ENCODE data around the gene MTRF1L.
"Not testable (repeated sequence)": the region's sequence is repeated elsewhere in the genome, so short reads cannot be mapped to it uniquely, and the experiment has no call there.

The MTRF1L gene

GRCh38 chr6:153001767-153002612 lies 519 bp downstream of the MTRF1L start:
- H3K4me3 Mint-ChIP-seq = peak overlapping the region; percentile 95
- H3K9me3 Mint-ChIP-seq = no peaks in the 10 kb centered on the region
- H3K4me1 Mint-ChIP-seq = peaks cover 39% of the 10 kb centered on the region
- H3K27me3 Mint-ChIP-seq (ENCODE audit: low read depth, poor library complexity) = no peaks in the 10 kb centered on the region
- H3K36me3 Mint-ChIP-seq (ENCODE audit: low read depth) = peaks cover 20% of the 10 kb centered on the region
- peak overlapping the region; percentile 96 for H3K27ac Mint-ChIP-seq
- TF ChIP-seq, protein P1, sequence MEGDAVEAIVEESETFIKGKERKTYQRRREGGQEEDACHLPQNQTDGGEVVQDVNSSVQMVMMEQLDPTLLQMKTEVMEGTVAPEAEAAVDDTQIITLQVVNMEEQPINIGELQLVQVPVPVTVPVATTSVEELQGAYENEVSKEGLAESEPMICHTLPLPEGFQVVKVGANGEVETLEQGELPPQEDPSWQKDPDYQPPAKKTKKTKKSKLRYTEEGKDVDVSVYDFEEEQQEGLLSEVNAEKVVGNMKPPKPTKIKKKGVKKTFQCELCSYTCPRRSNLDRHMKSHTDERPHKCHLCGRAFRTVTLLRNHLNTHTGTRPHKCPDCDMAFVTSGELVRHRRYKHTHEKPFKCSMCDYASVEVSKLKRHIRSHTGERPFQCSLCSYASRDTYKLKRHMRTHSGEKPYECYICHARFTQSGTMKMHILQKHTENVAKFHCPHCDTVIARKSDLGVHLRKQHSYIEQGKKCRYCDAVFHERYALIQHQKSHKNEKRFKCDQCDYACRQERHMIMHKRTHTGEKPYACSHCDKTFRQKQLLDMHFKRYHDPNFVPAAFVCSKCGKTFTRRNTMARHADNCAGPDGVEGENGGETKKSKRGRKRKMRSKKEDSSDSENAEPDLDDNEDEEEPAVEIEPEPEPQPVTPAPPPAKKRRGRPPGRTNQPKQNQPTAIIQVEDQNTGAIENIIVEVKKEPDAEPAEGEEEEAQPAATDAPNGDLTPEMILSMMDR (IDR thresholded peaks at IDR 0.05) = no peak
- peak; percentile 34 for DNase-seq

DNA sequence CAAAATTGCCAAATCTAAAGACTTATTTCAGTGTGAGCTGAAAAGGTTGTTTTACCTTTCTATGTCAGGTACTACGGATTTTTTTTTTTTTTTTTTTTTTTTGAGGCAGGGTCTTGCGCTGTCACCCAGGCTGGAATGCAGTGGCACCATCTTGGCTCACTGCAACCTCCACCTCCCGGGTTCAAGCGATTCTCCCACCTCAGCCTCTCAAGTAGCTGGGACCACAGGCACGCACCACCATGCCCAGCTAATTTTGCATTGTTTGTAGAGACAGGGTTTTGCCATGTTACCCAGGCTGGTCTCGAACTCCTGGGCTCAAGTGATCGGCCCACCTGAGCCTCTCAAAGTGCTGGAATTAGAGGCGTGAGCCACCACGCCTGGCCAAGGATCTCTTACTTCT lies 1.7 kb downstream of the MTRF1L start:
- Mint-ChIP-seq H3K36me3 (ENCODE audit: low read depth) (peaks cover 24% of the 10 kb centered on the region), H3K4me3 (peak overlapping the region; percentile 95), H3K4me1 (peaks cover 39% of the 10 kb centered on the region), H3K27ac (peak overlapping the region; percentile 39)
- not testable (repeated sequence) for H3K27me3 Mint-ChIP-seq (ENCODE audit: low read depth, poor library complexity); H3K9me3 Mint-ChIP-seq; DNase-seq

DNA sequence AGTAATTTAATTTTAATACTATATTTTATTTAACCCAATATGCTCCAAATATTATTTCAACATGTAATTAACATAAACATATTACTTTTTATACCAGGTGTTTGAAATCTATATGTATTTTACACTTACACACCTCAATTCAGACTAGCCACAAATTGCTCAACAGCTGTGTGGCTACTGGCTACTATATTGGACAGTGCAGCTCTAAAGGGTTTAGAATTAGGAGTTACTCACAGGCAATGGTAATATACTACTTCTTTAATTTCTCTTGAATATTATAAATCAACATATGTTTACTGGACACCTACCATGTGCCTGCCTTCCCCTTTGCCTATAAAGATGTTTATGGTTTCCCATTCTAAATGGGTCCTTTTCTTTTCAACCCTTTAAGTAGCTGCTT lies 2.3 kb downstream of the MTRF1L start:
- Mint-ChIP-seq H3K36me3 (ENCODE audit: low read depth) (peaks cover 24% of the 10 kb centered on the region), H3K4me1 (peaks cover 39% of the 10 kb centered on the region), H3K9me3 (no peaks in the 10 kb centered on the region), H3K27ac (peak overlapping the region; percentile 39), H3K27me3 (ENCODE audit: low read depth, poor library complexity) (no peaks in the 10 kb centered on the region), H3K4me3 (peak overlapping the region; percentile 71)
- TF ChIP-seq, protein P1 (IDR thresholded peaks at IDR 0.05) = no peak
- no peak for DNase-seq

GRCh38 chr6:152999538-152999937 lies 3.0 kb downstream of the MTRF1L start:
- H3K4me3 Mint-ChIP-seq = peak overlapping the region; percentile 45

GRCh38 chr6:152993847-152994246 lies 8.7 kb downstream of the MTRF1L start:
- H3K4me1 Mint-ChIP-seq = peaks cover 3% of the 10 kb centered on the region
- peaks cover 56% of the 10 kb centered on the region for H3K36me3 Mint-ChIP-seq (ENCODE audit: low read depth)
- TF ChIP-seq, protein P1 (IDR thresholded peaks at IDR 0.05) = no peak
- no peak overlapping the region for H3K4me3 Mint-ChIP-seq
- H3K27me3 Mint-ChIP-seq (ENCODE audit: low read depth, poor library complexity) = no peaks in the 10 kb centered on the region
- no peak for DNase-seq
- H3K9me3 Mint-ChIP-seq = peaks cover 5% of the 10 kb centered on the region
- no peak overlapping the region for H3K27ac Mint-ChIP-seq

More at GRCh38 chr6:152999538-152999937, 3.0 kb downstream of the MTRF1L start:
- DNase-seq; H3K9me3 Mint-ChIP-seq; H3K27me3 Mint-ChIP-seq (ENCODE audit: low read depth, poor library complexity): not testable (repeated sequence)
- peak overlapping the region; percentile 80 for H3K27ac Mint-ChIP-seq
- H3K4me1 Mint-ChIP-seq = peaks cover 39% of the 10 kb centered on the region
- H3K36me3 Mint-ChIP-seq (ENCODE audit: low read depth) = peaks cover 24% of the 10 kb centered on the region

GRCh38 chr6:152993431-152993830 lies 9.1 kb downstream of the MTRF1L start:
- Mint-ChIP-seq H3K4me3 (no peak overlapping the region), H3K27ac (no peak overlapping the region), H3K27me3 (ENCODE audit: low read depth, poor library complexity) (no peaks in the 10 kb centered on the region), H3K4me1 (no peaks in the 10 kb centered on the region), H3K36me3 (ENCODE audit: low read depth) (peaks cover 53% of the 10 kb centered on the region), H3K9me3 (peaks cover 5% of the 10 kb centered on the region)
- no peak for DNase-seq
- TF ChIP-seq, protein P1 (IDR thresholded peaks at IDR 0.05) = no peak

DNA sequence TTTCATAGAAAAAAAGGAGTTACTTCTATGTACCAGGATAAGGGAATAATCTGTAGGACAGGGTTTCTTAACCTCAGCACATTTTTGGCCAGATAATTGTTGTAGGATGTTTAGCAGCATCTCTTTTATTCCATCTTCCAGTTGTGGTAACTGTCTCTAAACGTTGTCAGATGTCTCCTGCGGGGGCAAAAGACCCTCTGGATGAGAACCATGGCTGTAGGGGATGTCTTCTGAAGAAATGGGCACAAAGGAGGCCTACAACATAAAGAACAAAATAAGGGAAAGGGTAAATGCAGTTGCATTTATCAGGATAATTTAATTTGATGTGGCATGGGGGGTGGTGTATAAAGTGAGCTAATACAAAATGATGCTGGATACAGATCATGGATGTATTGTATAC lies 15.5 kb downstream of the MTRF1L start:
- Mint-ChIP-seq H3K4me3 (no peak overlapping the region), H3K36me3 (ENCODE audit: low read depth) (peaks cover 49% of the 10 kb centered on the region), H3K27me3 (ENCODE audit: low read depth, poor library complexity) (no peaks in the 10 kb centered on the region), H3K4me1 (peaks cover 15% of the 10 kb centered on the region), H3K9me3 (peaks cover 4% of the 10 kb centered on the region), H3K27ac (no peak overlapping the region)
- TF ChIP-seq, protein P1 (IDR thresholded peaks at IDR 0.05) = no peak
- no peak for DNase-seq

GRCh38 chr6:152985300-152985699 lies 17.2 kb downstream of the MTRF1L start:
- H3K27me3 Mint-ChIP-seq (ENCODE audit: low read depth, poor library complexity); H3K9me3 Mint-ChIP-seq; H3K27ac Mint-ChIP-seq; DNase-seq: not testable (repeated sequence)
- H3K4me1 Mint-ChIP-seq = peaks cover 26% of the 10 kb centered on the region
- H3K36me3 Mint-ChIP-seq (ENCODE audit: low read depth) = peaks cover 33% of the 10 kb centered on the region
- peak overlapping the region; percentile 99 for H3K4me3 Mint-ChIP-seq
